Measurements from ENCODE around the gene PFDN2. TPM values are rescaled to one million over a fixed set of nuclear protein-coding genes. Genes with fewer than 3 reads are reported as not detected.

The PFDN2 gene
- total and polyA plus RNA-seq, 7 donors: 40.7 to 115 (median 63.4) TPM

DNA sequence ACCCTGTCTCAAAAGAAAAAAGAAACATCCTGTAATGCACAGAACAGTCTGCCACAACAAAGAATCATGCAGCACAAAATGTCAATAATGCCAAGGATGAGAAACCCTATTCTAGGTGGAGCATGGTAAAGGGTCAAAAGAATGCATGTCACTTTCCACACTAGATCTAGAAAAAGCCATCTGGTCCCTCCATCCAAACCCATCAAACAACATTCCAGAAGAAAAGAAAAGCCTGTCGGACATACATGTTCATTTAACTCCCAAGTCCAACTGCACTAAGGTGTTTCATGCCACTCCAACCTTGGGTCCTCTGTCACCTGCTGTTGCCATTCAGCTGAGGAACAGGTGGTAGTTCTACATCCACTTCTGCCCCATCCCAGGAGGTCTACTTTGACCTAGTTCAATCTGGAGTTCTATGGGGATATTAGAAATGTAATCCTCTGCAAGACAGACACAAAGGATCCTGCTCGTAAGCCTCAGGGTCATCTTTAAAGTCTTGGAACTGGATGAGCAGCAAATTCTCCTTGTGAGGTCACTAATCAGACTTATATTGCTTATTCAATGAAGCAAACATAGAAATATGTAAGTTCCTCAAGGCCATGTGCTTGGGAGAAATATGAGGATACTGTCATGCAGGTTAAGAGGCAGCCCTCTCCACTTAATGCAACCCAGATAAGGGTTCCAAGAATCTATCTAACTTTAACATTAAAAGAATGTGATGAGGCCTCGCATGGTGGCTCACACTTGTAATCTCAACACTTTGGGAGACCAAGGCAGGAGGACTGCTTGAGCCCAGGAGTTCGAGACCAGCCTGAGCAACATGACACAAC is 11.0 kb upstream of the PFDN2 start:
- Histone ChIP-seq H3K4me3 (no peak overlapping the region), H3K36me3 (peaks cover 10 to 62% (median 29%) of the 10 kb centered on the region in 4 donors), H3K27me3 (no peaks in the 10 kb centered on the region), H3K27ac (no peak overlapping the region), H3K9me3 (no peaks in the 10 kb centered on the region), H3K4me1 (peaks cover 0 to 46% (median 41%) of the 10 kb centered on the region in 4 donors)
- no peak for DNase-seq
- intact Hi-C loops (cut with DNase I): no loop called here
- 96 to 98% methylated on average over 4 of the region's 4 CpGs for WGBS, 2 donors
- TF ChIP-seq POLR2AphosphoS5 (IDR thresholded peaks at IDR 0.05): no peak
- TF ChIP-seq POLR2A (IDR thresholded peaks at IDR 0.05): no peak
- TF ChIP-seq, protein P1, sequence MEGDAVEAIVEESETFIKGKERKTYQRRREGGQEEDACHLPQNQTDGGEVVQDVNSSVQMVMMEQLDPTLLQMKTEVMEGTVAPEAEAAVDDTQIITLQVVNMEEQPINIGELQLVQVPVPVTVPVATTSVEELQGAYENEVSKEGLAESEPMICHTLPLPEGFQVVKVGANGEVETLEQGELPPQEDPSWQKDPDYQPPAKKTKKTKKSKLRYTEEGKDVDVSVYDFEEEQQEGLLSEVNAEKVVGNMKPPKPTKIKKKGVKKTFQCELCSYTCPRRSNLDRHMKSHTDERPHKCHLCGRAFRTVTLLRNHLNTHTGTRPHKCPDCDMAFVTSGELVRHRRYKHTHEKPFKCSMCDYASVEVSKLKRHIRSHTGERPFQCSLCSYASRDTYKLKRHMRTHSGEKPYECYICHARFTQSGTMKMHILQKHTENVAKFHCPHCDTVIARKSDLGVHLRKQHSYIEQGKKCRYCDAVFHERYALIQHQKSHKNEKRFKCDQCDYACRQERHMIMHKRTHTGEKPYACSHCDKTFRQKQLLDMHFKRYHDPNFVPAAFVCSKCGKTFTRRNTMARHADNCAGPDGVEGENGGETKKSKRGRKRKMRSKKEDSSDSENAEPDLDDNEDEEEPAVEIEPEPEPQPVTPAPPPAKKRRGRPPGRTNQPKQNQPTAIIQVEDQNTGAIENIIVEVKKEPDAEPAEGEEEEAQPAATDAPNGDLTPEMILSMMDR (IDR thresholded peaks at IDR 0.05): no peak
- TF ChIP-seq EP300 (IDR thresholded peaks at IDR 0.05): no peak

DNA sequence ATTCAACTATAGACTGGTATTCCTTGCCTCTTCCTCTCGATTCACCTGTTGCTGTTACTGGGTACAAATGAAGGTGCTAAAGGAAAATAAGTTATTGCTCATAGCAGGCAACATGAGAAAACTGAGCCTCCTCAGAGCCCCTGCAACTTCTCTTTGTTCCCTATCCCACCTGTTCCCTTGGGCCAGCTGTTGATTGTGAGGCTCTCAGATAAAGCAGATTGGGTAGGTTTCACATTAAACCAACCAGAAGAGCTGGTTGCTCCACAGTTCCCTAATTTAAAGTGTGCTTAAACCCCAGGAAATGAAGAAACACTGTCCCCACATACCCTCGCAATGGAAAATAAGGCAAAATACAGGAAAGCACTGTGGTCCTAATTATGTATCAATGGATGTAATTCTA is 9.8 kb upstream of the PFDN2 start:
- Histone ChIP-seq H3K27ac (no peak overlapping the region), H3K9me3 (no peaks in the 10 kb centered on the region), H3K27me3 (no peaks in the 10 kb centered on the region), H3K36me3 (peaks cover 10 to 74% (median 40%) of the 10 kb centered on the region in 4 donors), H3K4me3 (no peak overlapping the region), H3K4me1 (peaks cover 0 to 39% (median 35%) of the 10 kb centered on the region in 4 donors)
- intact Hi-C loops (cut with DNase I): no loop called here
- WGBS, 2 donors: 83 to 88% methylated on average over 2 of the region's 2 CpGs
- no peak for DNase-seq
- TF ChIP-seq EP300 (IDR thresholded peaks at IDR 0.05): no peak
- no peak for TF ChIP-seq POLR2A (IDR thresholded peaks at IDR 0.05)
- TF ChIP-seq POLR2AphosphoS5 (IDR thresholded peaks at IDR 0.05): no peak
- TF ChIP-seq, protein P1 (IDR thresholded peaks at IDR 0.05): no peak

DNA sequence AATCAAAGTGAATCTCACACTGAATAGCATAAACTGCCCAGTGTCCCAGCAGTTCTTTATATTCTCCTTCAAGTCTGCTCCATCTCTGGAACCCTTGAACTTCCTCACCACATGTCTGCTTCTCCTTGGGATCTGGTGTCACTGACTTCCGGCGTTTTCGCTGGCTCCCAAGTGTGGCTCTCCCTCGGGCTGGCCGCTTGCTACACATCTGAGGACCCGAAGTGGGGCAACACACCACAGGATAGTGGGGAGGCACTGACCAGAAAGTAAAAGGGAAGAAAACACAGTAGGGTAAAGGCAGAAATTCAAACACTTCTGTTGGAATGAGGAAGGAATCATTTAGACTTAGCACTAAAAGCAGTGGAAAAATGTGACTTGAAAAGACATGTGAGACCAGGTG is 5.1 kb upstream of the PFDN2 start:
- WGBS, 2 donors: 89% methylated on average over 6 of the region's 6 CpGs
- no peak overlapping the region for H3K27ac ChIP-seq
- no peak overlapping the region for H3K4me3 ChIP-seq
- no peaks in the 10 kb centered on the region for H3K9me3 ChIP-seq
- no peak for DNase-seq
- H3K27me3 ChIP-seq: no peaks in the 10 kb centered on the region
- peaks cover 2 to 83% (median 56%) of the 10 kb centered on the region in 4 donors for H3K36me3 ChIP-seq
- H3K4me1 ChIP-seq: peaks cover 0 to 42% (median 32%) of the 10 kb centered on the region in 4 donors
- intact Hi-C loops (cut with DNase I): no loop called here
- TF ChIP-seq POLR2A (IDR thresholded peaks at IDR 0.05) (no peak), POLR2AphosphoS5 (IDR thresholded peaks at IDR 0.05) (no peak), EP300 (IDR thresholded peaks at IDR 0.05) (no peak)
- TF ChIP-seq, protein P1 (IDR thresholded peaks at IDR 0.05): no peak

DNA sequence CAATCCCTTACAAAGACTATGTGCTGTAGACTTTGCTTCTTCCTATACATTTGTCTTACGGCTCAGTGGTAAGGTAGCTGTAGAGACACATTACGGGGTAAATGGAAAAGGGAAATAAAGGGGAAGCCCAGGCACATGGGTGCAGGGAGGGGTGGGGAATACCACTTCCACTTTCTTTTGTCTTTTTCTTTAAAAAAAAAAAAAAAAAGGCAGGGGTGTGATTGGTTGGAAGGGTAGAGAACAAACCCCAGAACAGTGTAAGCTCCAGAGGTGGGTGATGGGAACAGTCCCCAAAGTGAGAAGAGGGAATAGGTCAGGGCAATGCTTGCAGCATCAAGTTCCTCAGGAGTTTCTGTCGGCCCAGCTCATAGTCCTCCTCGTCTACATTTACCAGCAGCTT is 4.0 kb upstream of the PFDN2 start:
- Histone ChIP-seq H3K4me1 (peaks cover 0 to 36% (median 26%) of the 10 kb centered on the region in 4 donors), H3K9me3 (no peaks in the 10 kb centered on the region), H3K36me3 (peaks cover 0 to 72% (median 46%) of the 10 kb centered on the region in 4 donors), H3K27ac (no peak overlapping the region), H3K27me3 (no peaks in the 10 kb centered on the region), H3K4me3 (no peak overlapping the region)
- DNase-seq: no peak
- TF ChIP-seq EP300 (IDR thresholded peaks at IDR 0.05) (no peak), POLR2AphosphoS5 (IDR thresholded peaks at IDR 0.05) (no peak), POLR2A (IDR thresholded peaks at IDR 0.05) (no peak)
- TF ChIP-seq, protein P1 (IDR thresholded peaks at IDR 0.05): no peak
- 75 to 81% methylated on average over 4 of the region's 4 CpGs for WGBS, 2 donors
- intact Hi-C loops (cut with DNase I): no loop called here
